Activated B cell treated with CpG ODN at 0.5 μM for 24 hours (primary cell): ENCODE data around the gene SNX32. TPM values are rescaled to one million over a fixed set of nuclear protein-coding genes. Genes with fewer than 3 reads are reported as not detected.
"Not testable (repeated sequence)": the region's sequence is repeated elsewhere in the genome, so short reads cannot be mapped to it uniquely, and the experiment has no call there.

ENCODE experiments used
- ATAC-seq: fragments of 200-7000 bp; cut with Tn5 transposase; one replicate; pipeline ENCODE4 v1.10.0; 2021; ENCODE audit warnings: low read depth, mild to moderate bottlenecking, moderate library complexity
- CTCF ChIA-PET: fragments of 350-600 bp; sonication (Branson Sonifier 250); formaldehyde crosslinking; loops from one replicate; lab custom pipeline; 2021; ENCODE audit warnings: antibody characterized with exemption; lab: Charles Lee
- POLR2A ChIA-PET: fragments of 350-600 bp; sonication (Branson Sonifier 250); formaldehyde crosslinking; loops from one replicate; lab custom pipeline; 2021; ENCODE audit warnings: antibody characterized with exemption; lab: Charles Lee
- DNase-seq: peaks from one replicate; pipeline ENCODE4 v3.0.0; 2022
- H3K27ac Mint-ChIP-seq: one replicate; pipeline ENCODE4 v1.8.0; 2020; ENCODE audit warnings: mixed read lengths
- H3K27me3 Mint-ChIP-seq: one replicate; pipeline ENCODE4 v1.8.0; 2021; ENCODE audit warnings: mixed read lengths
- H3K36me3 Mint-ChIP-seq: one replicate; pipeline ENCODE4 v1.8.0; 2021; ENCODE audit warnings: low read depth, mixed read lengths
- H3K4me1 Mint-ChIP-seq: one replicate; pipeline ENCODE4 v1.8.0; 2021; ENCODE audit warnings: mixed read lengths
- H3K4me3 Mint-ChIP-seq: one replicate; pipeline ENCODE4 v1.8.0; 2020; ENCODE audit warnings: mild to moderate bottlenecking, mixed read lengths
- H3K9me3 Mint-ChIP-seq: one replicate; pipeline ENCODE4 v1.8.0; 2020; ENCODE audit warnings: mixed read lengths
- CTCF ChIP-seq: fragments of 200-600 bp; IDR thresholded peaks from one replicate; pipeline ENCODE4 v1.8.0; 2022; ENCODE audit warnings: antibody characterized with exemption, mild to moderate bottlenecking
- intact Hi-C: fragments of 100-400 bp; cut with micrococcal nuclease; formaldehyde crosslinking; loops from one replicate; pipeline ENCODE4 v1.15.1; 2024
- total RNA-seq: library from RNA; stranded (reverse); gene quantifications from 2 replicates; pipeline ENCODE4 v1.2.3, GENCODE V29; 2022

SNX32 gene
- total RNA-seq, 1 donor from 2014 or later = 1.0 TPM

- POLR2A ChIA-PET = interaction anchor here (1.8 kb wide), 1 partner anchor 33 kb away, joined by 6 read pairs; the partner anchor contains the start of gene MUS81
- no peaks in the 10 kb centered on the region for H3K4me1 Mint-ChIP-seq
Observed at GRCh38 chr11:65826984-65827735, 6.6 kb upstream of the SNX32 start.

GRCh38 chr11:65829459-65829858 lies 4.3 kb upstream of the SNX32 start:
- no peak for TF ChIP-seq CTCF
- no peaks in the 10 kb centered on the region for H3K27me3 Mint-ChIP-seq
- POLR2A ChIA-PET = no interaction called here
- H3K4me1 Mint-ChIP-seq = peaks cover 8% of the 10 kb centered on the region
- CTCF ChIA-PET = interaction anchor here (0.7 kb wide), 1 partner anchor 120 kb away, joined by 3 read pairs; no protein-coding TSS in a partner anchor
- H3K4me3 Mint-ChIP-seq = no peak overlapping the region
- ATAC-seq = no peak
- no peak for DNase-seq
- H3K36me3 Mint-ChIP-seq = no peaks in the 10 kb centered on the region
- no peaks in the 10 kb centered on the region for H3K9me3 Mint-ChIP-seq
- H3K27ac Mint-ChIP-seq = no peak overlapping the region
- intact Hi-C loops = no loop called here

More at GRCh38 chr11:65826984-65827735, 6.6 kb upstream of the SNX32 start:
- CTCF ChIA-PET = interaction anchor here (0.5 to 1.3 kb wide), 4 partner anchors 25 to 195 kb away, joined by 3 to 4 read pairs (median 3); no protein-coding TSS in a partner anchor
- Mint-ChIP-seq H3K27ac (no peak overlapping the region), H3K27me3 (no peaks in the 10 kb centered on the region), H3K36me3 (no peaks in the 10 kb centered on the region), H3K9me3 (no peaks in the 10 kb centered on the region), H3K4me3 (no peak overlapping the region)
- intact Hi-C loops = no loop called here
- no peak for ATAC-seq
- no peak for DNase-seq
- TF ChIP-seq CTCF = no peak

- H3K9me3 Mint-ChIP-seq, H3K36me3 Mint-ChIP-seq, H3K4me1 Mint-ChIP-seq, H3K27me3 Mint-ChIP-seq, DNase-seq, intact Hi-C loops, H3K4me3 Mint-ChIP-seq, H3K27ac Mint-ChIP-seq, ATAC-seq: not testable (repeated sequence)
- POLR2A ChIA-PET = interaction anchor here (1.2 to 2.8 kb wide), 9 partner anchors 18 to 262 kb away, joined by 3 to 46 read pairs (median 5); partner anchors contain the start of genes AP5B1, CFL1, KAT5 and MUS81
- CTCF ChIA-PET = interaction anchor here (1.2 to 2.3 kb wide), 6 partner anchors 15 to 58 kb away, joined by 3 to 11 read pairs (median 6); partner anchors contain the start of genes AP5B1, CCDC85B, FIBP and MUS81
Observed at GRCh38 chr11:65832231-65832630, 1.5 kb upstream of the SNX32 start.

GRCh38 chr11:65834202-65834601 lies 439 bp downstream of the SNX32 start:
- ChIA-PET CTCF (interaction anchor here (1.8 to 2.3 kb wide), 3 partner anchors 25 to 54 kb away, joined by 9 to 11 read pairs (median 10); partner anchors contain the start of genes AP5B1 and MUS81), POLR2A (interaction anchor here (1.2 to 2.8 kb wide), 9 partner anchors 8 to 219 kb away, joined by 4 to 46 read pairs (median 8); partner anchors contain the start of genes CCDC85B, CFL1, KAT5 and MUS81)
- DNase-seq = no peak
- ATAC-seq = no peak
- no peaks in the 10 kb centered on the region for H3K36me3 Mint-ChIP-seq
- no peak overlapping the region for H3K27ac Mint-ChIP-seq
- TF ChIP-seq CTCF = no peak
- no peak overlapping the region for H3K4me3 Mint-ChIP-seq
- intact Hi-C loops = no loop called here
- H3K9me3 Mint-ChIP-seq = no peaks in the 10 kb centered on the region
- no peaks in the 10 kb centered on the region for H3K27me3 Mint-ChIP-seq
- peaks cover 8% of the 10 kb centered on the region for H3K4me1 Mint-ChIP-seq

- TF ChIP-seq CTCF = no peak
- Mint-ChIP-seq H3K36me3 (no peaks in the 10 kb centered on the region), H3K4me3 (no peak overlapping the region), H3K9me3 (no peaks in the 10 kb centered on the region), H3K27ac (no peak overlapping the region), H3K4me1 (no peaks in the 10 kb centered on the region), H3K27me3 (no peaks in the 10 kb centered on the region)
- no peak for DNase-seq
- ATAC-seq = no peak
- POLR2A ChIA-PET = interaction anchor here (1.3 kb wide), 1 partner anchor 8 kb away, joined by 4 read pairs; the partner anchor contains the start of gene SNX32
- CTCF ChIA-PET = no interaction called here
- intact Hi-C loops = no loop called here
Observed at GRCh38 chr11:65842144-65842543, 8.4 kb downstream of the SNX32 start.
